ENCODE results near the gene KRT79. TPM values are rescaled to one million over a fixed set of nuclear protein-coding genes. Genes with fewer than 3 reads are reported as not detected.

Gene KRT79
- total and polyA plus RNA-seq, 3 donors from 2014 or later: 0.19 to 0.24 TPM; not detected in 1

DNA sequence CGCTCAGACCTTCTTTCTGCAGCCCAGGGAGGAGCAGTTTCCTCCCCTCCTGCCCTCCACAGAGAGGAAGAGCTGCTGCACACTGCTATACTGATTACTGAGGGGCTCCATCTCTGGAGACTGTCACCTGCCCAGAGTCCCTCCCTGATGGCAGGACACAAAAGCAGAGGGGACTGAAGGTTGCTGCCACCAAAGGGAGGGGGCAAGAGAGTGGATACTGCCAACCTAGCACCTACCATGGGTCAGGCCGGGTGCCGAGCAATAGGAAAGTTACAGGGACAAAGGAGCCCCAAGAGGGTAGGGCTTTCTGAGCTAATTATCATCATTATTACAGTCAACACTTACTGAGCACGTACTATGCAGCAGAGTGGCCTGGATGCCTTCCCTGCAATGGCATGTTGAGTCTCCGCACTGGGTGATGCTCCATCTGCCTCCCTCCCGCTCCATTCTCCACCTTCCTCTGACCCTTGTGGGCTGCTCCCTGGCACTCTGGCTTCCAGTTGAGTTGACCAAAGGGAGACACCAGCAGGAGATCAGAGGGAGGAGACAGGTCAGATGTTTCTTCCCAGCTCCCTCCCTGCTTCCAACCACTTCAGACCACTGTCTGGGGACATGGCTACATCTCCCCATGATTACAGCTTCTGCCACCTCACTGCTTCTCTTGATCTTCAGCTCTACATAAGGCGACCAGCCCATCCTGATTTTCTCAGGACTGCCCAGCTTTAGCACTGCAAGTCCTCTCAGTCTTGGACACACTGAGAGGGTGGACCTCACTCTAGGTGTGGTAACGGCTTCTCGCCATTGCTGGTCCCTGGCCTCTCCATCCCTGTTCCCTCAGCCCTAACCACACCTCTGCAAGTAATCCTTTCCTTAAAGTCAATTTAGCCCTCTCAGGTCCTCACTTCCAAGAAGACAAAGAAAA, 2.6 kb upstream of the KRT79 start:
- Histone ChIP-seq H3K9me3 (no peaks in the 10 kb centered on the region), H3K4me3 (no peak overlapping the region), H3K27ac (no peak overlapping the region), H3K4me1 (no peaks in the 10 kb centered on the region), H3K36me3 (ENCODE audit: low read depth, missing control alignments) (no peaks in the 10 kb centered on the region), H3K27me3 (no peaks in the 10 kb centered on the region)
- no peak for DNase-seq
- intact Hi-C loops (cut with DNase I; ENCODE audit: low total_unique reads): no loop called here
- TF ChIP-seq, protein P1, sequence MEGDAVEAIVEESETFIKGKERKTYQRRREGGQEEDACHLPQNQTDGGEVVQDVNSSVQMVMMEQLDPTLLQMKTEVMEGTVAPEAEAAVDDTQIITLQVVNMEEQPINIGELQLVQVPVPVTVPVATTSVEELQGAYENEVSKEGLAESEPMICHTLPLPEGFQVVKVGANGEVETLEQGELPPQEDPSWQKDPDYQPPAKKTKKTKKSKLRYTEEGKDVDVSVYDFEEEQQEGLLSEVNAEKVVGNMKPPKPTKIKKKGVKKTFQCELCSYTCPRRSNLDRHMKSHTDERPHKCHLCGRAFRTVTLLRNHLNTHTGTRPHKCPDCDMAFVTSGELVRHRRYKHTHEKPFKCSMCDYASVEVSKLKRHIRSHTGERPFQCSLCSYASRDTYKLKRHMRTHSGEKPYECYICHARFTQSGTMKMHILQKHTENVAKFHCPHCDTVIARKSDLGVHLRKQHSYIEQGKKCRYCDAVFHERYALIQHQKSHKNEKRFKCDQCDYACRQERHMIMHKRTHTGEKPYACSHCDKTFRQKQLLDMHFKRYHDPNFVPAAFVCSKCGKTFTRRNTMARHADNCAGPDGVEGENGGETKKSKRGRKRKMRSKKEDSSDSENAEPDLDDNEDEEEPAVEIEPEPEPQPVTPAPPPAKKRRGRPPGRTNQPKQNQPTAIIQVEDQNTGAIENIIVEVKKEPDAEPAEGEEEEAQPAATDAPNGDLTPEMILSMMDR (IDR thresholded peaks at IDR 0.05): no peak
- no peak for TF ChIP-seq POLR2A (IDR thresholded peaks at IDR 0.05)
- WGBS, 2 donors: 91 to 94% methylated on average over 9 of the region's 9 CpGs

GRCh38 chr12:52836042-52836466, 1.9 kb upstream of the KRT79 start:
- intact Hi-C loops (cut with DNase I; ENCODE audit: low total_unique reads): no loop called here
- no peak overlapping the region for H3K4me3 ChIP-seq
- H3K27me3 ChIP-seq: no peaks in the 10 kb centered on the region
- no peaks in the 10 kb centered on the region for H3K4me1 ChIP-seq
- no peak for DNase-seq
- no peaks in the 10 kb centered on the region for H3K36me3 ChIP-seq (ENCODE audit: low read depth, missing control alignments)
- 75 to 88% methylated on average over 6 to 7 of the region's 7 CpGs for WGBS, 2 donors
- H3K9me3 ChIP-seq: no peaks in the 10 kb centered on the region
- no peak overlapping the region for H3K27ac ChIP-seq
- TF ChIP-seq, protein P1 (IDR thresholded peaks at IDR 0.05): no peak
- no peak for TF ChIP-seq POLR2A (IDR thresholded peaks at IDR 0.05)

- Histone ChIP-seq H3K36me3 (ENCODE audit: low read depth, missing control alignments) (no peaks in the 10 kb centered on the region), H3K9me3 (no peaks in the 10 kb centered on the region), H3K4me1 (no peaks in the 10 kb centered on the region), H3K27ac (no peak overlapping the region), H3K4me3 (no peak overlapping the region), H3K27me3 (no peaks in the 10 kb centered on the region)
- DNase-seq: no peak
- intact Hi-C loops (cut with DNase I; ENCODE audit: low total_unique reads): no loop called here
- TF ChIP-seq, protein P1 (IDR thresholded peaks at IDR 0.05): no peak
- no peak for TF ChIP-seq POLR2A (IDR thresholded peaks at IDR 0.05)
- WGBS, 2 donors: 81 to 83% methylated on average over 12 to 15 of the region's 15 CpGs
Measured at GRCh38 chr12:52835271-52836041, 1.3 kb upstream of the KRT79 start.

- TF ChIP-seq, protein P1 (IDR thresholded peaks at IDR 0.05): no peak
- TF ChIP-seq POLR2A (IDR thresholded peaks at IDR 0.05): no peak
- Histone ChIP-seq H3K9me3 (no peaks in the 10 kb centered on the region), H3K4me1 (no peaks in the 10 kb centered on the region), H3K27me3 (no peaks in the 10 kb centered on the region), H3K27ac (no peak overlapping the region), H3K4me3 (no peak overlapping the region), H3K36me3 (ENCODE audit: low read depth, missing control alignments) (no peaks in the 10 kb centered on the region)
- DNase-seq: no peak
- 60 to 79% methylated on average over 2 to 4 of the region's 4 CpGs for WGBS, 2 donors
- intact Hi-C loops (cut with DNase I; ENCODE audit: low total_unique reads): no loop called here
Measured at GRCh38 chr12:52834727-52835001, 553 bp upstream of the KRT79 start.

All from testis (tissue), 3 donors.